ENCODE results near the gene MAST4.
A peak's percentile ranks its signal among the peaks of the same experiment; 100 is the strongest.

Gene MAST4

GRCh38 chr5:66903709-66904108 is 307.5 kb downstream of the MAST4 start:
- no peak for DNase-seq (ENCODE audit: low read depth in 3 of 3)

- no peak for DNase-seq (ENCODE audit: low read depth in 3 of 3)
Observed at GRCh38 chr5:66904189-66904588, 308.0 kb downstream of the MAST4 start.

GRCh38 chr5:66906021-66906420 is 309.8 kb downstream of the MAST4 start:
- no peak for DNase-seq (ENCODE audit: low read depth in 3 of 3)

- no peak for DNase-seq (ENCODE audit: low read depth in 3 of 3)
Observed at GRCh38 chr5:66908230-66908629, 312.0 kb downstream of the MAST4 start.

- no peak for DNase-seq (ENCODE audit: low read depth in 3 of 3)
Observed at GRCh38 chr5:66909364-66909763, 313.2 kb downstream of the MAST4 start.

- DNase-seq (ENCODE audit: low read depth in 3 of 3) = no peak
Observed at GRCh38 chr5:66912787-66913186, 316.6 kb downstream of the MAST4 start.

GRCh38 chr5:66915531-66915930 is 319.3 kb downstream of the MAST4 start:
- DNase-seq (ENCODE audit: low read depth in 3 of 3) = no peak

- no peak for DNase-seq (ENCODE audit: low read depth in 3 of 3)
Observed at GRCh38 chr5:66922881-66923280, 326.7 kb downstream of the MAST4 start.

GRCh38 chr5:66923457-66923856 is 327.3 kb downstream of the MAST4 start:
- DNase-seq (ENCODE audit: low read depth in 3 of 3) = no peak

- no peak for DNase-seq (ENCODE audit: low read depth in 3 of 3)
Observed at GRCh38 chr5:66923922-66924321, 327.7 kb downstream of the MAST4 start.

GRCh38 chr5:66927140-66927539 is 330.9 kb downstream of the MAST4 start:
- no peak for DNase-seq (ENCODE audit: low read depth in 3 of 3)

GRCh38 chr5:66929281-66929680 is 333.1 kb downstream of the MAST4 start:
- DNase-seq (ENCODE audit: low read depth in 3 of 3) = no peak

- DNase-seq (ENCODE audit: low read depth in 3 of 3) = no peak
Observed at GRCh38 chr5:66929995-66930394, 333.8 kb downstream of the MAST4 start.

- no peak for DNase-seq (ENCODE audit: low read depth in 3 of 3)
Observed at GRCh38 chr5:66931651-66932050, 335.5 kb downstream of the MAST4 start.

GRCh38 chr5:66932457-66932856 is 336.3 kb downstream of the MAST4 start:
- no peak for DNase-seq (ENCODE audit: low read depth in 3 of 3)

- DNase-seq (ENCODE audit: low read depth in 3 of 3) = no peak
Observed at GRCh38 chr5:66933066-66933465, 336.9 kb downstream of the MAST4 start.

- no peak for DNase-seq (ENCODE audit: low read depth in 3 of 3)
Observed at GRCh38 chr5:66939094-66939493, 342.9 kb downstream of the MAST4 start.

- DNase-seq (ENCODE audit: low read depth in 3 of 3) = peak in 1 of 3 experiments; percentile 10
Observed at GRCh38 chr5:66945389-66946349, 349.5 kb downstream of the MAST4 start.

- no peak for DNase-seq (ENCODE audit: low read depth in 3 of 3)
Observed at GRCh38 chr5:66947458-66947857, 351.3 kb downstream of the MAST4 start.

GRCh38 chr5:66949066-66949465 is 352.9 kb downstream of the MAST4 start:
- DNase-seq (ENCODE audit: low read depth in 3 of 3) = no peak

- DNase-seq (ENCODE audit: low read depth in 3 of 3) = no peak
Observed at GRCh38 chr5:66952153-66952552, 356.0 kb downstream of the MAST4 start.

GRCh38 chr5:66956439-66956838 is 360.2 kb downstream of the MAST4 start:
- no peak for DNase-seq (ENCODE audit: low read depth in 3 of 3)

GRCh38 chr5:66958201-66958979 is 362.2 kb downstream of the MAST4 start:
- no peak for DNase-seq (ENCODE audit: low read depth in 3 of 3)
